Measurements from ENCODE around the gene ARL17B.
"Not testable (repeated sequence)": the region's sequence is repeated elsewhere in the genome, so short reads cannot be mapped to it uniquely, and the experiment has no call there.

DNA sequence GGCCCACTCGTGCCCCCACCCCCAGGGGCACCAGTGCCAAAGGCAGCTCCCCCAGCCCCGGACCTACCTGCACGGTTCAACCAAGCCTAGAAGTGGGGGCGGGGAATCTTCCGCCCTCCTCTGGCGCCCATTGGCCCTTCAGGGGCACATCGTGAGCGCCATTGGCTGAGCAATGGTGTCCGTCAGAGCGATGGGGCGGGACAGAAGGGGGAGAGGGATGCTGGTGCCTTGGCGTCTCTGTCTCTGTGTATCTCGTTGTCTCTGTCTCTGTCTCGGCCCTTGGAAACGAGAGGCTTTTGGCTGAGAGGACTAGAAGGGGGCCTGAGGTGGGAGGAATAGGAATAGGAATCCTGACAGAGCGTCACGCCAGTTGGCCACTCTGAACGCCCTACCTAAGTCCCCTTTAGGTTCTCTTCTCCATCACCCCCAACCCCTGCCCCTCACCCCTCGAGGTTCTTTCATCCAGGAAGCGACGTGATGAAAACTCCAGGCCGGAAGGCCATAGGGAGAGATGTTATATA, 136.2 kb downstream of the ARL17B start:
- TF ChIP-seq POLR2AphosphoS5 (IDR thresholded peaks at IDR 0.05; ENCODE audit: low read depth), result 0 out of 2 replicates have a peak, but pooled peaks have one; percentile 17
- TF ChIP-seq, protein P1, sequence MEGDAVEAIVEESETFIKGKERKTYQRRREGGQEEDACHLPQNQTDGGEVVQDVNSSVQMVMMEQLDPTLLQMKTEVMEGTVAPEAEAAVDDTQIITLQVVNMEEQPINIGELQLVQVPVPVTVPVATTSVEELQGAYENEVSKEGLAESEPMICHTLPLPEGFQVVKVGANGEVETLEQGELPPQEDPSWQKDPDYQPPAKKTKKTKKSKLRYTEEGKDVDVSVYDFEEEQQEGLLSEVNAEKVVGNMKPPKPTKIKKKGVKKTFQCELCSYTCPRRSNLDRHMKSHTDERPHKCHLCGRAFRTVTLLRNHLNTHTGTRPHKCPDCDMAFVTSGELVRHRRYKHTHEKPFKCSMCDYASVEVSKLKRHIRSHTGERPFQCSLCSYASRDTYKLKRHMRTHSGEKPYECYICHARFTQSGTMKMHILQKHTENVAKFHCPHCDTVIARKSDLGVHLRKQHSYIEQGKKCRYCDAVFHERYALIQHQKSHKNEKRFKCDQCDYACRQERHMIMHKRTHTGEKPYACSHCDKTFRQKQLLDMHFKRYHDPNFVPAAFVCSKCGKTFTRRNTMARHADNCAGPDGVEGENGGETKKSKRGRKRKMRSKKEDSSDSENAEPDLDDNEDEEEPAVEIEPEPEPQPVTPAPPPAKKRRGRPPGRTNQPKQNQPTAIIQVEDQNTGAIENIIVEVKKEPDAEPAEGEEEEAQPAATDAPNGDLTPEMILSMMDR (IDR thresholded peaks at IDR 0.05; ENCODE audit: insufficient read depth, low read length), result not testable (repeated sequence)
